ENCODE results near the gene OBP2B.
"Not testable (repeated sequence)": the region's sequence is repeated elsewhere in the genome, so short reads cannot be mapped to it uniquely, and the experiment has no call there.

The OBP2B gene

GRCh38 chr9:133187561-133188005, 21.5 kb downstream of the OBP2B start:
- Histone ChIP-seq H3K4me3 (ENCODE audit: insufficient read depth, low read depth, low read length, poor library complexity, severe bottlenecking) (no peak overlapping the region), H3K27ac (ENCODE audit: insufficient read depth, low read length, poor library complexity, severe bottlenecking) (no peak overlapping the region), H3K36me3 (ENCODE audit: control insufficient read depth, insufficient read depth, low read length) (no peaks in the 10 kb centered on the region), H3K27me3 (replicated peaks; ENCODE audit: control insufficient read depth, insufficient read depth, low read length, poor library complexity, severe bottlenecking) (peaks cover 12% of the 10 kb centered on the region), H3K4me1 (ENCODE audit: control insufficient read depth, insufficient read depth, low read length, poor library complexity, severe bottlenecking) (no peaks in the 10 kb centered on the region), H3K9me3 (ENCODE audit: control insufficient read depth, low read length) (no peaks in the 10 kb centered on the region)
- DNase-seq, result no peak

- H3K36me3 ChIP-seq (ENCODE audit: control insufficient read depth, insufficient read depth, low read length), result no peaks in the 10 kb centered on the region
- H3K9me3 ChIP-seq (ENCODE audit: control insufficient read depth, low read length), result no peaks in the 10 kb centered on the region
- DNase-seq, result no peak
- no peak overlapping the region for H3K27ac ChIP-seq (ENCODE audit: insufficient read depth, low read length, poor library complexity, severe bottlenecking)
- no peaks in the 10 kb centered on the region for H3K4me1 ChIP-seq (ENCODE audit: control insufficient read depth, insufficient read depth, low read length, poor library complexity, severe bottlenecking)
- H3K27me3 ChIP-seq (replicated peaks; ENCODE audit: control insufficient read depth, insufficient read depth, low read length, poor library complexity, severe bottlenecking), result peaks cover 12% of the 10 kb centered on the region
- no peak overlapping the region for H3K4me3 ChIP-seq (ENCODE audit: insufficient read depth, low read depth, low read length, poor library complexity, severe bottlenecking)
Observed at GRCh38 chr9:133186736-133187135, 22.3 kb downstream of the OBP2B start.

DNA sequence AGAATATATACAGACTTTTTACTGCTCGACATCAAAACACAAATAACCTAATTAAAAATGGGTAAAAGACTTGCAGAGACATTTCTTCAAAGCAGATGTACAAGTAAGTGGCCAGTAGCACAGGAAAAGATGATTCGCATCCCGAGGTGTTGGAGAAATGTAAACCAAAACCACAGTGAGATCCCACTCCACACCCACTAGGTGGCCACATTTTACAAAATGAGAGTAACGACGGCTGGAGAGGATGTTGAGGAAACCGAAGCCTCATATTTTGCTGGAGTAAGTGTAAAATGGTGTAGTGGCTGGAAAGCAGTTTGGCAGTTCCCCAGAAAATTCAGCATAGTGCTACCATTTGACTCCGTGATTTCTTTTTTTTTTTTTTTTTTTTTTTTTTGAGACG, 24.1 kb downstream of the OBP2B start:
- H3K9me3 ChIP-seq (ENCODE audit: control insufficient read depth, low read length), result no peaks in the 10 kb centered on the region
- no peaks in the 10 kb centered on the region for H3K36me3 ChIP-seq (ENCODE audit: control insufficient read depth, insufficient read depth, low read length)
- no peak overlapping the region for H3K27ac ChIP-seq (ENCODE audit: insufficient read depth, low read length, poor library complexity, severe bottlenecking)
- no peaks in the 10 kb centered on the region for H3K4me1 ChIP-seq (ENCODE audit: control insufficient read depth, insufficient read depth, low read length, poor library complexity, severe bottlenecking)
- peaks cover 12% of the 10 kb centered on the region for H3K27me3 ChIP-seq (replicated peaks; ENCODE audit: control insufficient read depth, insufficient read depth, low read length, poor library complexity, severe bottlenecking)
- no peak overlapping the region for H3K4me3 ChIP-seq (ENCODE audit: insufficient read depth, low read depth, low read length, poor library complexity, severe bottlenecking)
- DNase-seq, result peak in 2 of 3 donors; percentile 6 to 15

DNA sequence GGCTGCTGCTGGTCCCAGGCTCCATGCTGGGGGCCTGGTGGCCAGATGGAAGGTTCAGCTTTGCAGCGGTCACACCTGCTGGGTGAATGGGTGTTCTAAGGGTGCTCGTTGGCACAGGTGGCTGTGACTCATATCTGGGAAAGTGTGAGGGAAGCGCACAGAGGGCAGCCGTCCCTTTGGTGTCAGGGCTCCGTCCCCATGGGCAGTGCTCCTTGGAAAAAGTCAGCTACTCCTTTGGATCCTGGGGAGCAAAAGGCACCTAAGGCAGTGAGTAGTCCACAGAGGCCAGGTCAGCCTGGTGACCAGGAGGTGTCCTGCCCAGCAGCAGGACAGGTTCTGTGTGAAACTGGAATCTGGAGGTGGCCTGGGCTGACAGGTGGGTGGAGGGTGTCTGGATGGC, 26.9 kb downstream of the OBP2B start:
- H3K36me3 ChIP-seq (ENCODE audit: control insufficient read depth, insufficient read depth, low read length), result no peaks in the 10 kb centered on the region
- H3K4me1 ChIP-seq (ENCODE audit: control insufficient read depth, insufficient read depth, low read length, poor library complexity, severe bottlenecking), result no peaks in the 10 kb centered on the region
- DNase-seq, result no peak
- no peak overlapping the region for H3K4me3 ChIP-seq (ENCODE audit: insufficient read depth, low read depth, low read length, poor library complexity, severe bottlenecking)
- H3K27ac ChIP-seq (ENCODE audit: insufficient read depth, low read length, poor library complexity, severe bottlenecking), result no peak overlapping the region
- H3K9me3 ChIP-seq (ENCODE audit: control insufficient read depth, low read length), result no peaks in the 10 kb centered on the region
- peaks cover 12% of the 10 kb centered on the region for H3K27me3 ChIP-seq (replicated peaks; ENCODE audit: control insufficient read depth, insufficient read depth, low read length, poor library complexity, severe bottlenecking)

- Histone ChIP-seq H3K27me3 (replicated peaks; ENCODE audit: control insufficient read depth, insufficient read depth, low read length, poor library complexity, severe bottlenecking) (peaks cover 12% of the 10 kb centered on the region), H3K9me3 (ENCODE audit: control insufficient read depth, low read length) (no peaks in the 10 kb centered on the region), H3K4me3 (ENCODE audit: insufficient read depth, low read depth, low read length, poor library complexity, severe bottlenecking) (no peak overlapping the region), H3K36me3 (ENCODE audit: control insufficient read depth, insufficient read depth, low read length) (no peaks in the 10 kb centered on the region), H3K27ac (ENCODE audit: insufficient read depth, low read length, poor library complexity, severe bottlenecking) (no peak overlapping the region), H3K4me1 (ENCODE audit: control insufficient read depth, insufficient read depth, low read length, poor library complexity, severe bottlenecking) (no peaks in the 10 kb centered on the region)
- no peak for DNase-seq
Observed at GRCh38 chr9:133181561-133181960, 27.5 kb downstream of the OBP2B start.

- Histone ChIP-seq H3K27ac (ENCODE audit: insufficient read depth, low read length, poor library complexity, severe bottlenecking) (no peak overlapping the region), H3K4me1 (ENCODE audit: control insufficient read depth, insufficient read depth, low read length, poor library complexity, severe bottlenecking) (no peaks in the 10 kb centered on the region), H3K36me3 (ENCODE audit: control insufficient read depth, insufficient read depth, low read length) (no peaks in the 10 kb centered on the region), H3K9me3 (ENCODE audit: control insufficient read depth, low read length) (no peaks in the 10 kb centered on the region), H3K27me3 (replicated peaks; ENCODE audit: control insufficient read depth, insufficient read depth, low read length, poor library complexity, severe bottlenecking) (peaks cover 12% of the 10 kb centered on the region), H3K4me3 (ENCODE audit: insufficient read depth, low read depth, low read length, poor library complexity, severe bottlenecking) (no peak overlapping the region)
- DNase-seq, result no peak
Observed at GRCh38 chr9:133180953-133181352, 28.1 kb downstream of the OBP2B start.

DNA sequence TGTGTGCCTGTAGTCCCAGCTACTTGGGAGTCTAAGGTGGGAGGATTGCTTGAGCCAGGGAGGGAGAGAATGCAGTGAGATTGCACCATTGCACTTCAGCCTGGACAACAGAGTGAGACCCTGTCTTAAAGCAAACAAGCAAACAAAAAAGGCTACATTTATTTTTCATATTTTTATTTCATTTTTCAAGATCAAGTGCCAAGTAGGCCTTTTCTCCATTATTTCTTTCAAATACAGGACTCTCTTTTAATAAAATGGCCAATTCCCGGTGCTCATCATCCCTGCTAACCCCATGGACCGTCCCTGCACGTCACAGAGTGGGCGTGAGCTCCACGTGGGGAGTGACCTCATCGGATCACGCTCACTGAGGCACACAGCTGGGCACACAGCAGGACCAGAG, 36.0 kb downstream of the OBP2B start:
- no peak for DNase-seq
- no peaks in the 10 kb centered on the region for H3K4me1 ChIP-seq (ENCODE audit: control insufficient read depth, insufficient read depth, low read length, poor library complexity, severe bottlenecking)
- no peak overlapping the region for H3K27ac ChIP-seq (ENCODE audit: insufficient read depth, low read length, poor library complexity, severe bottlenecking)
- no peak overlapping the region for H3K4me3 ChIP-seq (ENCODE audit: insufficient read depth, low read depth, low read length, poor library complexity, severe bottlenecking)
- H3K9me3 ChIP-seq (ENCODE audit: control insufficient read depth, low read length), result no peaks in the 10 kb centered on the region
- H3K27me3 ChIP-seq (replicated peaks; ENCODE audit: control insufficient read depth, insufficient read depth, low read length, poor library complexity, severe bottlenecking), result no peaks in the 10 kb centered on the region
- H3K36me3 ChIP-seq (ENCODE audit: control insufficient read depth, insufficient read depth, low read length), result no peaks in the 10 kb centered on the region

GRCh38 chr9:133171161-133171961, 37.7 kb downstream of the OBP2B start:
- no peaks in the 10 kb centered on the region for H3K9me3 ChIP-seq (ENCODE audit: control insufficient read depth, low read length)
- no peak overlapping the region for H3K27ac ChIP-seq (ENCODE audit: insufficient read depth, low read length, poor library complexity, severe bottlenecking)
- H3K4me3 ChIP-seq (ENCODE audit: insufficient read depth, low read depth, low read length, poor library complexity, severe bottlenecking), result no peak overlapping the region
- H3K27me3 ChIP-seq (replicated peaks; ENCODE audit: control insufficient read depth, insufficient read depth, low read length, poor library complexity, severe bottlenecking), result no peaks in the 10 kb centered on the region
- no peak for DNase-seq
- H3K4me1 ChIP-seq (ENCODE audit: control insufficient read depth, insufficient read depth, low read length, poor library complexity, severe bottlenecking), result no peaks in the 10 kb centered on the region
- H3K36me3 ChIP-seq (ENCODE audit: control insufficient read depth, insufficient read depth, low read length), result no peaks in the 10 kb centered on the region

GRCh38 chr9:133170716-133171115, 38.3 kb downstream of the OBP2B start:
- DNase-seq, result no peak
- Histone ChIP-seq H3K9me3 (ENCODE audit: control insufficient read depth, low read length) (no peaks in the 10 kb centered on the region), H3K4me3 (ENCODE audit: insufficient read depth, low read depth, low read length, poor library complexity, severe bottlenecking) (no peak overlapping the region), H3K27me3 (replicated peaks; ENCODE audit: control insufficient read depth, insufficient read depth, low read length, poor library complexity, severe bottlenecking) (no peaks in the 10 kb centered on the region), H3K27ac (ENCODE audit: insufficient read depth, low read length, poor library complexity, severe bottlenecking) (no peak overlapping the region), H3K4me1 (ENCODE audit: control insufficient read depth, insufficient read depth, low read length, poor library complexity, severe bottlenecking) (no peaks in the 10 kb centered on the region), H3K36me3 (ENCODE audit: control insufficient read depth, insufficient read depth, low read length) (no peaks in the 10 kb centered on the region)

GRCh38 chr9:133169687-133170086, 39.4 kb downstream of the OBP2B start:
- H3K4me3 ChIP-seq (ENCODE audit: insufficient read depth, low read depth, low read length, poor library complexity, severe bottlenecking); H3K36me3 ChIP-seq (ENCODE audit: control insufficient read depth, insufficient read depth, low read length); H3K9me3 ChIP-seq (ENCODE audit: control insufficient read depth, low read length); H3K4me1 ChIP-seq (ENCODE audit: control insufficient read depth, insufficient read depth, low read length, poor library complexity, severe bottlenecking); H3K27me3 ChIP-seq (replicated peaks; ENCODE audit: control insufficient read depth, insufficient read depth, low read length, poor library complexity, severe bottlenecking); DNase-seq; H3K27ac ChIP-seq (ENCODE audit: insufficient read depth, low read length, poor library complexity, severe bottlenecking): not testable (repeated sequence)
